HG03066 (cell line): ENCODE data around the gene CTH.
"Not testable (repeated sequence)": the region's sequence is repeated elsewhere in the genome, so short reads cannot be mapped to it uniquely, and the experiment has no call there.

ENCODE experiments used
- ATAC-seq: cut with Tn5 transposase; IDR thresholded peaks from one replicate; pipeline ENCODE4 v1.9.1; 2021; ENCODE audit warnings: low read depth; ENCODE audit not compliant: unreplicated experiment

The CTH gene

GRCh38 chr1:70410604-70411359 lies at the start of gene CTH:
Gene CTH, plus strand, starts transcription at chr1:70411268. Its CDS starts 148 bp downstream, at chr1:70411416.
- ATAC-seq = peak; percentile 95

- no peak for ATAC-seq
Measured at GRCh38 chr1:70361727-70362398, 49.2 kb upstream of the CTH start.

GRCh38 chr1:70364439-70364838 lies 46.6 kb upstream of the CTH start:
- ATAC-seq = no peak

GRCh38 chr1:70366425-70366952 lies 44.6 kb upstream of the CTH start:
- not testable (repeated sequence) for ATAC-seq

GRCh38 chr1:70366997-70367396 lies 44.1 kb upstream of the CTH start:
- not testable (repeated sequence) for ATAC-seq

GRCh38 chr1:70367397-70367796 lies 43.7 kb upstream of the CTH start:
- not testable (repeated sequence) for ATAC-seq

- not testable (repeated sequence) for ATAC-seq
Measured at GRCh38 chr1:70371586-70371985, 39.5 kb upstream of the CTH start.

- ATAC-seq = no peak
Measured at GRCh38 chr1:70372426-70372825, 38.6 kb upstream of the CTH start.

GRCh38 chr1:70373580-70373979 lies 37.5 kb upstream of the CTH start:
- not testable (repeated sequence) for ATAC-seq

- no peak for ATAC-seq
Measured at GRCh38 chr1:70376196-70376595, 34.9 kb upstream of the CTH start.

GRCh38 chr1:70382682-70383081 lies 28.4 kb upstream of the CTH start:
- ATAC-seq = peak; percentile 88

GRCh38 chr1:70383483-70383882 lies 27.6 kb upstream of the CTH start:
- no peak for ATAC-seq

- ATAC-seq = no peak
Measured at GRCh38 chr1:70384542-70384941, 26.5 kb upstream of the CTH start.

GRCh38 chr1:70385477-70385876 lies 25.6 kb upstream of the CTH start:
- ATAC-seq = no peak

GRCh38 chr1:70386121-70386520 lies 24.9 kb upstream of the CTH start:
- no peak for ATAC-seq

- ATAC-seq = no peak
Measured at GRCh38 chr1:70387507-70387906, 23.6 kb upstream of the CTH start.

GRCh38 chr1:70392626-70393025 lies 18.4 kb upstream of the CTH start:
- ATAC-seq = no peak

GRCh38 chr1:70396607-70397006 lies 14.5 kb upstream of the CTH start:
- ATAC-seq = no peak

GRCh38 chr1:70397013-70397412 lies 14.1 kb upstream of the CTH start:
- no peak for ATAC-seq

- no peak for ATAC-seq
Measured at GRCh38 chr1:70400335-70400734, 10.7 kb upstream of the CTH start.

- no peak for ATAC-seq
Measured at GRCh38 chr1:70401974-70402373, 9.1 kb upstream of the CTH start.

GRCh38 chr1:70403759-70404158 lies 7.3 kb upstream of the CTH start:
- ATAC-seq = no peak
